Dermis microvascular lymphatic vessel endothelial cell (primary cell): ENCODE data around the gene UMPS. TPM values are rescaled to one million over a fixed set of nuclear protein-coding genes. Genes with fewer than 3 reads are reported as not detected.

Experiments used
- DNase-seq, 2 donors: peaks; one replicate each; pipeline versions ENCODE4 v3.0.0 to v3.0.0-alpha.2; 2010; ENCODE audit warnings: low read depth in 2 of 2
- total RNA-seq: library from RNA; depleted of rRNA; stranded (reverse); fragments of >200 nt; gene quantifications from 2 replicates; pipeline ENCODE4 v1.2.1, GENCODE V29; 2014

UMPS gene
- total RNA-seq, 1 donor from 2014 or later = 22.0 TPM

DNA sequence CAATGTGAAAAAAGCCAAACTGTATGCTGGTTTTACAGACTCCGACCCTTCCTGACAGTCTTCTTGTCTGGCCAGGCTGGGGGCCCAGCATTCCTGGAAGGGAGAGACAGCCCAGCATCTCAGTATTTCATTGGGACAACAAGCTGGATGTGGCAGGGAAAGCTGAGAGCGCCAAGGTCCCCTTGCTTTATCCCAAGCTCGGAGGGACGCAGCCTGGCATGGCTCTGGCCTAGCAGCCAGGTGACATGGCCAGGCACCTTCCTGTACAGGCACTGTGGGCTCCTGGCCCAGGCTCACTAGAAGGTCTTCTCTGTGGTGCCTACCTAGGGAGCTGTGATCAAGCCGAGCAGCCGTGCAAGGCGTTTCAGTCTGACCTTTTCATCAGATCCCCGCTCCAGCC is 33.0 kb downstream of the UMPS start:
- no peak for DNase-seq

GRCh38 chr3:124763644-124764358 is 33.5 kb downstream of the UMPS start:
- DNase-seq = no peak

- no peak for DNase-seq
Observed at GRCh38 chr3:124764746-124765145, 34.5 kb downstream of the UMPS start.

DNA sequence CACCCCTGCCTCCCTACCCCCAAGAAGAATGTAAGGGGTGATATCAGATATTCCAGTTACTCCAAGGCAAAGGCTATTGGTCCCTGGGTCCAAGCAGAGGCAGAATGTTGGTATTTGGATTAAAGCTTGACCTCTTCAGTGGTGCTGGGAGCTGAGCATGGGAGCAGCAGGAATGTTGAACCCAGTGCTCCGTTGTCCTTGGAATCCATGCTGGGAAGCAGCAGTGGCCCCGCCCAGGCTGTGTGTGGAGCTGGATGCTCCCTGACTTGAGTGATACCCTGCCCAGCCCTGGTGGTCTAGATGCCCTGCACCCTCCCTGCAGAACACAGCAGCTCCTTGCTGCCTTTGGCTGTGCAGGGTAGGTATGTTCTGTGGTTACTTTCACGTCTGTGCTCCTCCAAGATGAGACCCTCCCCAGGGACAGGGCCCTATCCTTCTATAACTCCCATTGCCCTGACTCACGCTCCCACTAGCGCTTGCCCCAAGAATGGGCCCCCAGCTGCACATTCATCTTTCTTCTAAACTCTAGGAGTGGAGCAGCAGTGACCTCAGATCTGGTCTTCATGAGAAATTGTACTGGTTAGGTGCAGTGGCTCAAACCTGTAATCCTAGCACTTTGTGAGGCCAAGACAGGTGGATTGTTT is 35.1 kb downstream of the UMPS start:
- no peak for DNase-seq

DNA sequence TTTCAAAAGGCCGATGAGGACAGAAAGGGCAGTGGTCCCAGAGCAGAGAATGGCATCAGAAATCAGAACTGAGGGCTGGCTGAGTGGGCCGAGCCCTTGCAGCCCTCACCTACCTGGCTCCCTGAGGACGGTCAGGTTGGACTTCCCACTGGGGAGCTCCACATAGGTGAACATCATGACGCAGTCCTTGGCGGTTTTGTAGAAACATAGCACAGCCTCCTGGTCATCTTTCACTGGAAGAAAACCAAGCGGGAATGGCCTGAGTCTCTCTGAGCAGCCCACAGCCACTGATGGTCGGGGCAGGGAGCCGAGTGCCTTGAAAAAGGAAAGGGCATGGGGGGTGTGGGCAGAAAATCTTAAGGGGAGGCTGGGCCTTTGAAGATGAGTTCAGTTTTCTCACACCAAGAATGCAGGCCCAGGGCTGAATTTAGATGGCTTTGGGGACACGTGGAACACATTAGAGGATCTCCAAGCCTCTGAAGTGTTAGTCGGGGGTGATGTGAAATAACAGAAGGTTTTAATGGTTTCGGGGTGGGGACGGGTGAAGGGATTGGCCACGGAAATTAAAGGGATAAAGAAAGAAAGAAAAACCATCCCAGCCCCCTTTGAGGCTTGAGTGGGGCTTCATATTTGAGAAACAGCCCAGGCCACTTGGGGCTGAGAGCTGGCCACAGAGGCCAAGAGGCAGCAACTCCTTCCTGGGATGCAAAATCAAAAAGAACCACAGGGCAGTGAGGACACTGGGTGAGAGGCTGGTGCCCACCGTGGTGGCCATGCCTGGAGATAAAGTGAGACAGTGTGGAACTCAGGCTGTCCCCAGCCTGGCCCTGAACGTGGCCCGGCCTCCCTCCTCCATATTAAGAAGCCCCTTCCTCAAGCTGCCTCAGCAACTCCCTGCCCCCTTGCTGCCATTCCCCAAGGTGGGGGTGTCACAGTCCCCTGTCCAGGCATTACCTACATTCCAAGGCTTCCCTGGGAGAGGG is 36.2 kb downstream of the UMPS start:
- no peak for DNase-seq

- DNase-seq = no peak
Observed at GRCh38 chr3:124767264-124767663, 37.0 kb downstream of the UMPS start.

- DNase-seq = no peak
Observed at GRCh38 chr3:124767691-124768090, 37.4 kb downstream of the UMPS start.

- peak in 1 of 2 donors; percentile 44 for DNase-seq
Observed at GRCh38 chr3:124768812-124769211, 38.6 kb downstream of the UMPS start.

DNA sequence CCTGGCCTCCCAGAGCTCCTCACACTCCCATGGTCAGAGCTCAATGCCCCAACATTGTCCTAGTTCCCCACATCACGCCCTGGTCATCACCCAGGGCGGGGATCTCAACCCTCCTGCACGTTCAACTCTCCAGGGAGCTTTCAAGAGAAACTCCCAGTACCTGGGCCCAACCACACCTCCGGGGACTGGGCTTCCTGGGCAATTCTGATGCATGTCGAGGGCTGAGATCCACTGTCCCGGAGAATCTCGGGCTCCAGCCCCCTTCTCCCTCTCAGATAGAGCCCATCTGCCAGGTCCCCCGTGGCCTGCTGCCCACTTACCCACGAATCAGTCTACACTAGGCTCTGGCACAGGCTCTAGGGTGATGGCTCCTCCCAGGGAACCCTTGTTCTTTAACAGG is 39.2 kb downstream of the UMPS start:
- no peak for DNase-seq

DNA sequence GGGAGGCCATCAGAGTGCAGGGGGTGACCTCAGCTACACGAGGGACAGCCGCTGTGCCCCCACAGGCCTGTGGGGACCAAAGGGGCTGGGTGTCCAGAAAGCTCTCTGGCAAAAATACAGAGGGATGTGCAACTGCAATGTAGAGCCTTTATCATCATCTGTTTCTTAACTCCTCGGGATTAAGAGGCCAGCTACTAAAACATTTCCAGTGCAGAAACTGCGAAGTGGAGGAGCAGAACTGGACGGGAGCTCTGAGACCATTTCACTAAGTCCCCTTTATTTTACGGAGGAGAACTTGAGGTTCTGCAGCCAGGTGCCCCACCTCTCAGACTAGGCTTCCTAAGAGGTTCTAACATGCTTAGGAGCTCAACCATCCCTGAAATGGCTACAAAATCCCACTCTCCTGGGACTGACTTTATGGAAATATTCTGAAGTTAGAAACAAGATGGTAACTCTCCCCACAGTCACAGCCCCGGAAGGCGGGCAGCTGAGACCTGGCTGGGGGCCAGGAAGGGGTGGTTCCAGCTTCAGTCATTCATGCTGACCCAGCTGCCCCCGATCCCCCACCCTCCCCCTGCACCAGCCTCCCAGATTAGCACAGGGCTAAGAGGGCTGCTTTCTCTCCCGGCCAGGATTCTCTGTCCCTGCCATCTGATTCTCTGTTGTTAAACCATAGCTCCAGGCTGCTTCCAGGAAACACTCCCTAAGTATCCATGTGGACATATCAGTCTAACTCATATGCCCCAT is 40.3 kb downstream of the UMPS start:
- DNase-seq = peak in 1 of 2 donors; percentile 41

GRCh38 chr3:124771083-124771445 is 40.8 kb downstream of the UMPS start:
- DNase-seq = no peak

GRCh38 chr3:124772081-124772831 is 42.0 kb downstream of the UMPS start:
- peak; percentile 95 to 99 for DNase-seq

- no peak for DNase-seq
Observed at GRCh38 chr3:124773351-124774326, 43.4 kb downstream of the UMPS start.

GRCh38 chr3:124774327-124774718 is 44.1 kb downstream of the UMPS start:
- peak in 1 of 2 donors; percentile 63 for DNase-seq

GRCh38 chr3:124774841-124775402 is 44.7 kb downstream of the UMPS start:
- no peak for DNase-seq

- no peak for DNase-seq
Observed at GRCh38 chr3:124775877-124776276, 45.6 kb downstream of the UMPS start.

GRCh38 chr3:124776856-124777255 is 46.6 kb downstream of the UMPS start:
- no peak for DNase-seq

GRCh38 chr3:124777762-124778470 is 47.7 kb downstream of the UMPS start:
- DNase-seq = peak; percentile 63 to 88
